GM11168 (cell line): ENCODE measurements around the gene SLC12A8.

ENCODE experiments used
- in situ Hi-C: fragments of 300-500 bp; cut with MboI; formaldehyde crosslinking; loops from one replicate; pipeline ENCODE4 v1.12.0; 2022; ENCODE audit warnings: low sequenced_read_pairs; ENCODE audit not compliant: unreplicated experiment

The SLC12A8 gene

DNA sequence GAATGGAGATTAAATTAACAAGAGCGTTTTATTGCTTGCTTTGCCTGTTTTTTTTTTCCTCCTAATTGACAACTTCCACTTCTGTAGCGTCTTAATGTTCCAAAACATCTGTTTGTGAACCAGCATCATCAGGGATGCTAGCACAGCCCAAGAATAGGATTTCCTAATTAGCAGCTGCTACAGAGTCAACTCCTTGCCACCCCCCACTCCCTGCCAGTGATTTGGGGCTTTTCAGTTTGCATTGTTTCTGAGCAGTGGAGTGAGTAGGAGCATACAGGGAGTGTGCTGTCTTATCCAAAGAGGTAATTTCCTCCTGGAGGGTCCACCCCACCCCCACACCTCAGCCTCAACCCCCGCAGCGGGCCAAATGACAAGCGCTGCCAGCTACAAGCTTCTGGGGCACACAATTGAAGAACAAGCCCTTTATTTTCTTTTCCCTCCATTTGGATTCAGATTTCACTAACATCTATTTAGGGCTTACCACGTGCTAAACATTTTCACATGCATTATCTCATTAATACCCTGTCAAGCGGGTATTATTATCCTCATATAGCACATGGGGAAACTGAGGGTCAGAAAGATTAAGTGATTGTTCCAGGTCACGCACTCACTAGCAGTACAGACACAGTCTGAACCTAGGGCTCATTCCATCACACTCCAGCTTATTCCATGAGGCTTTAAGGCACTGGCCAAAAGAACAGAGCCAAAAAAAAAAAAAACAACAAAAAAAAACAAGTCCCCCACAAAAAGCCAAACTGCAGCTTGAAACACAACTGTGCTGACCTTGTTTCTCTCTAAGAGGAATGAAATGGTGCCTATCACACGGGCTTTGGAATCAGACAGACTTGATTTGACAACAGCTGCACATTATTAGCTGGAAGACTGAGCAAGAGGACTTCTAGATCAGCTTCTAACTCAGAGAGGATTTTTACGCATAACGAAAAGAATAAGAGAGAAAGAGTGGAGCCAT, 173.1 kb downstream of the SLC12A8 start:
- in situ Hi-C loops, result no loop called here

DNA sequence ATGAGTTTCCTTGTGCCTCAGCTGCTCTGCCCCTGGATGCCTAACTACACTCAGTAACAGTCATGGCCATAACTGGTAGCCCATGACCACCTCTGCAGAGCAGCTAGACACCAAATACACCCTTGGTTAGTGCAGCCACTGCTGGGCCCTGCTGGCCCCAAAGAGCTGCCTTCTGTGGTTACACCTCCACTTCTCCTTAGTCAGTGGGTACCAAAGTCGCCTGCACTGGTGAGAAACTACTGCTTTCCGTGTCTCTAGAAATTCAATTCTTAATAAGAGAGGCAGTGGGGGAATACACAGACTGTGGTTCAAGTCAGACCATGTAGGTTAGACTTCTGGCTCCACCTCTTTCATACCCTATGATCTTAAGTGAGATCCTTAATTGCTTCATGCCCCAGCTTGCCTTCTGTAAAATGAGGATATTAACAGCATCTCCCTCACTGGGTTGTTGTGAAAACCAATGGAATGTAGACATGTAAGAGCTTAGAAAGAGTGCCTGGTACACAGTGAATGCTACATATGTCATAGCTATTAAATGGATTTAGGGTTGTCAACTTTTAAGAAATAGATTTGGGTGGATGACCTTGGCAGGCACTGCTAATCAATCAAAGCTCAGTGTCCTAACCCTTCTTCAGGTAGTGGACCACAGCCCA, 174.9 kb downstream of the SLC12A8 start:
- in situ Hi-C loops, result no loop called here

DNA sequence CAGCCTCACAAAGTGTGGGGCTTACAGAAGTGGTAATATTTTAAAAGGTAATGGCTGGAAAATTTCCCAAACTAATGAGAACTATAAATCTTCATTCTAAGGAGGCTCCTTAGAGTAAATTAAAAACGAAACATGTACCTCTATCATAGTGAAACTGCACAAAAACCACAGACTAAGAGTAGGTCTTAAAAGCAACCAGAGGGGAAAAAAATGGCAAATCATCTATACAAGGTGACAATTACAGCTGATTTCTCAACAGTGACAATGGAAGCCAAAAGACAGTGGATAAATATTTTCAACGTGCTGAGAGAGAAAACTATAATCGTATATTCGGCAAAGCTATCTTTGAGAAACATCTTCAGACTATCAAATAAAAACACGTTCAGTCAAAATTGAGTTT, 177.3 kb downstream of the SLC12A8 start:
- in situ Hi-C loops, result no loop called here

DNA sequence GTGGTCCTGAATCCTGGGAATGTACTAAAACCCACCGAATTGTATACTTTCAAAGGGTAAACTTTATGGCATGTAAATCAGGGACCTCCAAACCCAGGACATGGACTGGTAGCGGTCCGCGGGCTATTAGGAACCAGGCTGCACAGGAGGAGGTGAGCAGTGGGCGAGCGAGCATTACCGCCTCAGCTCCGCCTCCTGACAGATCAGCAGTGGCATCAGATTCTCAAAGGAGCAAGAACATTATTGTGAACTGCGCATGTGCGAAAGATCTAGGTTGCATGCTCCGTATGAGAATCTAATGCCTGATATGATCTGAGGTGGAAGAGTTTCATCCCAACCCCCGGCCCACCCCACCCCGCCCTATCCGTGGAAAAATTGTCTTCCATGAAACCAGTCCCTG, 178.9 kb downstream of the SLC12A8 start:
- in situ Hi-C loops, result no loop called here

DNA sequence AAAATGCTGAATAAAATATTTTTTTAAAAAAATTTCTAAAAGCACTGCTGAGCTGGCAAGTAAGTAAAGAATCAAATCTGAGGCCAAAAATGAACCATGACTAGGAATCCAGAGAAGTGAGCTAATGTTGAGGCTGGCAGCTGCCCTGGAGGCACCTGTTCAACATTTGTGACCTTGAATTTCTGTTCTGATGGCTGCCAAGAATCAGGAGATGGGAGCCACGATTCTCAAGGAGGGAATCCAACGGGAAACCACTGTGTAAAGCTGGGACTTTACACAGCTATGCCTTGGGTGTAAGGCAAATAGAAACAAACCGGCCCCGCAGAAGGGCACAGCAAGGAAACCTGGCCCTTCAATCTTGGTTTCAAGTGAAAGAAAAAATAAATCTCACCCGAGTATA, 179.4 kb downstream of the SLC12A8 start:
- in situ Hi-C loops, result no loop called here

DNA sequence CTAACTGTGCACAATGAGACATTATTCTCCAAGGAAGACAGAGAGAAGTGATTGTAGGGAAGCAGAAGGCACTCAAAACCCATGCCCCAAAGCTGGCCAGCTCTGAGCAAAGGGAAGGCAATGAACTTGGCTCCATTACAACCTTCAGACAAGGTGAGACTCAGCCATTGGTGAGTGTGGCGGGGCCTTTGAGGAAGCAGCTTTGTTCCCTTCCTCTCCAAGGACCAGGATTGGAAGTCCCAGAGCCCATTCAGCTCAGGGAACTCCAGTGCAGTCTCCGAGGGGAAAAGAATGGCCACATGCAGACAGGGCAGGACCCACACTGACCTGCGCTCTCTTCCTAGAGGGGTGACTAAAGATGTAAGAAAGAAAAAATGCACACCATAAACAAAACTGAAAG, 179.9 kb downstream of the SLC12A8 start:
- in situ Hi-C loops, result no loop called here
